Measurements from ENCODE around the gene DLAT. TPM values are rescaled to one million over a fixed set of nuclear protein-coding genes. Genes with fewer than 3 reads are reported as not detected.

Gene DLAT
- total RNA-seq (2012; rRNA removed), result 46.4 and 56.1 TPM in 2 replicates

DNA sequence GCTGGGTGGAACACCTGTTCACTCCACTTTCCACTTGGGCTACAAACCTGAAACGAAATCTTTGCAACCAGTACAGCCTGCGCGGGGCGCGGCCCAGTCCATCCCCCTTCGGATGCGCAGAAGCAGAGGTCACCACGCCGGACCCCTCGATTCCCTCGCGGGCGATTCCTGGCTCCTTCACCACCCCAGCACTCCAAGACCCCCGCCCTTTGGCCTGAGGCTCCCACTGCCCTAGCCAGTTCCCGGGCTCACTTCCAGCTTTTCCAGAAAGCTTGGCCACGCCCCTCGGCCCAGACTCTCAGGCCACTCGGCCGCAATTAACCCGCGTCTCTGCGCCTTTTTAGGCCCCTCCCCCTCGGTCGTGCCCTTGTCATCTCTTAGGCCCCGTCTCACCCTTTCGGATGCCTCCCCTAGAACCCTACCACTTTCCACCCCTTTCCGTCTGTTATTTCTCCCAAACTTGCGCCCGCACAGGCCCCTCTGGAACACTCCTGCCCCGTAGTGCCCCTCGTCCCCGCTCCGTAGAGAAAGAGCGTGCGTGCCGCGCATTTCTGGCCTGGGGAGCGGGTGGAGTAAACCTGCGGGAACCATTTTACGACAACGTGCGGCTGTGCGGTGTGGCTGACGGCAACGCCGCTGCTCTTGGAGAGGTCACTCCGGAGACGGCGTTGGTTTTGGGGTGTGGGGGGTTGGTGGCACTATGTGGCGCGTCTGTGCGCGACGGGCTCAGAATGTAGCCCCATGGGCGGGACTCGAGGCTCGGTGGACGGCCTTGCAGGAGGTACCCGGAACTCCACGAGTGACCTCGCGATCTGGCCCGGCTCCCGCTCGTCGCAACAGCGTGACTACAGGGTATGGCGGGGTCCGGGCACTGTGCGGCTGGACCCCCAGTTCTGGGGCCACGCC is at the start of gene DLAT:
Gene DLAT (plus strand): TSS at position 636 of the 906 bp plus-strand sequence. CDS start 65 bp downstream, at position 701.
- Histone ChIP-seq H3K9me3 (replicated peaks; ENCODE audit: low read length) (no peaks in the 10 kb centered on the region), H3K36me3 (ENCODE audit: insufficient read depth, low read length) (peaks cover 38% of the 10 kb centered on the region), H3K4me1 (ENCODE audit: control insufficient read depth, insufficient read depth, low read length) (peaks cover 7% of the 10 kb centered on the region)

DNA sequence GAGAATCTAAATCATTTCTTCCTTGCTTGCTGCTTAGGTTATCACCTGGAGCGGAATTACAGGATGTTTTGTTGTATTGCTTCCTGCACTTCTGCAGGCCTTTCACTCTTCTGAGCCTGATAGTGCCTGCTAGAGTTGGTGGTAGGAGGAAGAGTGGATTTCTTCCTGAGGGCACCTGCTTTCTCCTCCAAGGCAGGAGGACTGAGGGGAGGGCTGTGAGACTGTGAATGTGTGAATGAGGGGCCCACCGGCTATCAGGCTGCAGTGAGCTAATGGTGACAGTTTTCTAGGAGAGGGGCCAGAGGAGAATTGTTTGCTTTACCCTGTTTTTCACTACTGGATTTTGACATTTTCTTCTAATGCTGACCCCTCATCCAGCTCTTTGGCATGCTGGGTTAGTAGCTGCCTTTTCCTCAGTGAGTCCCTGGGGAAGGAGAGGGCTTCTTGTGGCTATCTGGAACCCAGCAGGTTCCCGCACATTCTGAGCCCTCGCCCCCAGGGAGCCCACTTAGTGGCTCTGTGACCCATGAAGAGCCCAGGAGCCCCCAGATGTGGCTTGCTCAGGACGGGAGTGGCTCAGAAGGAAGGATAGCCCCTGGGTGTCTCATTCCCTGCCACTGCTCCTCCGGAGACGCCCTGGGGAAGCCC is 49.0 kb upstream of the DLAT start:
- Histone ChIP-seq H3K27me3 (ENCODE audit: control insufficient read depth, insufficient read depth, low read length) (no peaks in the 10 kb centered on the region), H3K9ac (ENCODE audit: low read depth, low read length) (peak overlapping the region; percentile 91), H3K4me2 (ENCODE audit: low read length) (peak overlapping the region; percentile 95), H3K36me3 (ENCODE audit: insufficient read depth, low read length) (peaks cover 19% of the 10 kb centered on the region), H3K9me3 (replicated peaks; ENCODE audit: low read length) (no peaks in the 10 kb centered on the region), H3K4me1 (ENCODE audit: control insufficient read depth, insufficient read depth, low read length) (peaks cover 33% of the 10 kb centered on the region), H3K4me3 (ENCODE audit: low read length) (peak overlapping the region; percentile 84)

More for the DNA sequence above, at the start of gene DLAT:
- H3K4me2 ChIP-seq (ENCODE audit: low read length), result peak within 1 kb of the TSS; percentile 94
- H3K4me3 ChIP-seq (ENCODE audit: low read length), result peak within 1 kb of the TSS; percentile 92
- no peaks in the 10 kb centered on the region for H3K27me3 ChIP-seq (ENCODE audit: control insufficient read depth, insufficient read depth, low read length)
- H3K9ac ChIP-seq (ENCODE audit: low read depth, low read length), result peak within 1 kb of the TSS; percentile 94

DNA sequence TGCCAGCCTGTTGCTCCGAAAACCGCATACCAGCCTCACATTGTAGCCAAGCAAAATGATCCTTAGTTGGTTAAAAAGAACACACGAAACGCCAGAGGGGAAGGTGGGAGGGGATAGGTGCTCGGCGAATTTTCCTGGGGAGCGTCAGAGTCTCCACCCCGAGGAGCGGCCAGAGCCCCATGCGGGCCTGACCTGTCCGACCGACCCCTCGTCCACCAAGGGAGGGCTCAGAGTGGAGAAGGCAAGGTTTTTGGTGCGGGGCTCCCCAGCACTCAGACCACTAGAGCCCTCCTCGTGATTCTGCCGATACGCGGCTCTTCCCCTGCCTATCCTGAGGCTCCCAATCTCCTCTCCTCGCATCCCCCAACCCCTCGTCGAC is 48.5 kb upstream of the DLAT start:
- H3K36me3 ChIP-seq (ENCODE audit: insufficient read depth, low read length), result peaks cover 22% of the 10 kb centered on the region
- H3K4me1 ChIP-seq (ENCODE audit: control insufficient read depth, insufficient read depth, low read length), result peaks cover 33% of the 10 kb centered on the region
- H3K4me3 ChIP-seq (ENCODE audit: low read length), result peak overlapping the region; percentile 84
- peak overlapping the region; percentile 91 for H3K9ac ChIP-seq (ENCODE audit: low read depth, low read length)
- H3K4me2 ChIP-seq (ENCODE audit: low read length), result peak overlapping the region; percentile 95
- no peaks in the 10 kb centered on the region for H3K27me3 ChIP-seq (ENCODE audit: control insufficient read depth, insufficient read depth, low read length)
- H3K9me3 ChIP-seq (replicated peaks; ENCODE audit: low read length), result no peaks in the 10 kb centered on the region

DNA sequence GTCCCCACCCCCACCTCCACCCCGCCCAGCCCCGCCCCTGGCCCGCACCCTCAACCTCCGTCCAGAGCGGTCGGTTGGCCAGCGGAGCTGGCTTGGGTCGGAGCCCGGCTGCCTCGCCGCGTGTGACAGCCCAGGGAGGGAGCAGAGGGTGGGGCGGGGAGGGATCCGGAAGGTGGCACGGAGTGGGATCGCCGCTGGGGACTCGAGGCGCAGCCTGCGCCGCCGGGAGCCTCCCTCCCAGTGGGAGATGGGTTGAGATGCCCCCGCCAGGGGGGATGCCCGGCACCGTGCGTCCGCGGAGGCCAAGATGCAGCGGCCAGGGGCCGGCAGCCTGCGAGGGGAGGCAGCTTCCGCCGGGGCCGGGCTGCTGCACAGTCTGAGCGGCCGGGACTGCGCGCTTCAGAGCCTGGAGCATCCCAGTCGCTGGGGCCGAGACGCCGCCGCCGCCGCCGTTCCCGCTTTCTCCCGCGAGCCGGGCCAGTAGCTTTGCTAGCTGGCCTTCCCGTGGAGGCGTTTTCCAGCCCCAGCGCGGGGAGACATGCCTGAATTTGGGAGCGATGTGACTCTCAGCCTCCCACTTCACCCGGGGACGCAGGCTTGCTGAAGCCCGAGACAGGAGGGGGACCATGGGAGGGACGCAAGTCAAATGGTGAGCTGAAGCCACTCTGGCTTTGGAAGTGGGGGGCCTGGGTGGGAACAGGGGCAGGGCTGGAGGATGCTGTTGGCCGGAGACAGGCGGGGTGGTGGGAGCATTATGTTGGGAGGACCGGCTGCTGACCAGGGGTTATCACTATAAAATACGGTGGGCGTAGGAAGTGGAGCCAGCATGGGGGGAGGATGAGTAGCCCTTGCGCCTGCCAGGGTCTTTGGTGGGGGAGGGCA is 47.8 kb upstream of the DLAT start:
- Histone ChIP-seq H3K4me2 (ENCODE audit: low read length) (peak overlapping the region; percentile 95), H3K9ac (ENCODE audit: low read depth, low read length) (peak overlapping the region; percentile 91), H3K4me1 (ENCODE audit: control insufficient read depth, insufficient read depth, low read length) (peaks cover 33% of the 10 kb centered on the region), H3K36me3 (ENCODE audit: insufficient read depth, low read length) (peaks cover 22% of the 10 kb centered on the region), H3K4me3 (ENCODE audit: low read length) (peak overlapping the region; percentile 84), H3K27me3 (ENCODE audit: control insufficient read depth, insufficient read depth, low read length) (no peaks in the 10 kb centered on the region), H3K9me3 (replicated peaks; ENCODE audit: low read length) (no peaks in the 10 kb centered on the region)

DNA sequence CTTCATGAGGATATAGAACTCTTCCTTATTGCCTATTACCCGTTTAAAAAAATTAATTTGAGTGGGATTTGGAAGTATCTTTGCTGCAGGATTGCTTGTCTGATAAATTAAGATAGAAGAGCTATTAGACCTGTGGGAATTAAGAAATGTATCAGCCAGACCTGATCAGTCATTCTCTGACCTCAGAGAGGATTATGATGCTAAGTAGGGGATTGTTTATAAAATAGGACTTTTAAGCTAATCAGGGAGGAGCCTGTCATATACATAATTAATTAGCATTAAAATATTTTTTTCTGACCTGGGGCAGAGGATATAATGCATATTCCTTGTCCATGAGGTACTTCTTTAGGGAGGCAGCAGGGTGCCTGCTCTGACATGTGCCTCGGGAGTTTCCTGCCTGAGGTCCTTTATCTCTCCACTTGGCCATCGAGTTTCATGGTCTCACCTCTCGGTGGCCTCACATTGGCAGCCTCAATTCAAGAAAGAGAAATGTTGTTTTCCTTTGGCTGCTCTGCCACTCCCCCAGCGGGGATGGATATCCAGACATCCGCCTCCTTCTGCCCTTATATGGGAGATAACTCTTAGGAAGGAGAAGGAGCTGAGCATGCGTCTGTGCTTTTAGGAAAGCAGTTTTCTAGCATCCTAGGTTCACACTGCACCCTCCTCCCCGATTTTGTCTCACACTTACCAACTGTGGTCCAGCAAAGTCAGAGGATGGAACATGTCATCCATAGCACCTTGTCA is 47.0 kb upstream of the DLAT start:
- Histone ChIP-seq H3K4me1 (ENCODE audit: control insufficient read depth, insufficient read depth, low read length) (peaks cover 33% of the 10 kb centered on the region), H3K9ac (ENCODE audit: low read depth, low read length) (peak overlapping the region; percentile 91), H3K36me3 (ENCODE audit: insufficient read depth, low read length) (peaks cover 28% of the 10 kb centered on the region), H3K4me2 (ENCODE audit: low read length) (peak overlapping the region; percentile 95), H3K9me3 (replicated peaks; ENCODE audit: low read length) (no peaks in the 10 kb centered on the region), H3K4me3 (ENCODE audit: low read length) (peak overlapping the region; percentile 84), H3K27me3 (ENCODE audit: control insufficient read depth, insufficient read depth, low read length) (no peaks in the 10 kb centered on the region)

DNA sequence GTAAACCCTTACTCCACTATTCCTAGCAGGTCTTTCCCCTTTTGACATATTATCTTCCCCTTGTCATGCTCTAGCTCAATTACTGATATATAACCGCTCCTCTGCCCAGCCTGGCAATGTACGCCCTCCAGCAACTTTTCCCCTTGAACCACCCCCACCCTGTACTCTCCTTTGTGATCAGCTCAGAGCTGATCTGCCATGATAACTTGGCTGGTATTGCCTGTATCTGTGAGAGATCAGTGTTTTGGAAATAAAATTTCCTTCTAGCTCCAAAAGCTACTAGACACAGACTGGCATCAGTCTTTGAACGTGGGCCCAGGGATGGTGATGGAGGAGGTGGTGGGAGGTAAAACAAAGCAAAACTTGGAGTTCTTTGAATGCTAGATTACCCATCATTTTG is 45.1 kb upstream of the DLAT start:
- Histone ChIP-seq H3K36me3 (ENCODE audit: insufficient read depth, low read length) (peaks cover 42% of the 10 kb centered on the region), H3K4me3 (ENCODE audit: low read length) (no peak overlapping the region), H3K27me3 (ENCODE audit: control insufficient read depth, insufficient read depth, low read length) (no peaks in the 10 kb centered on the region), H3K9me3 (replicated peaks; ENCODE audit: low read length) (no peaks in the 10 kb centered on the region), H3K9ac (ENCODE audit: low read depth, low read length) (no peak overlapping the region), H3K4me1 (ENCODE audit: control insufficient read depth, insufficient read depth, low read length) (peaks cover 26% of the 10 kb centered on the region), H3K4me2 (ENCODE audit: low read length) (no peak overlapping the region)

DNA sequence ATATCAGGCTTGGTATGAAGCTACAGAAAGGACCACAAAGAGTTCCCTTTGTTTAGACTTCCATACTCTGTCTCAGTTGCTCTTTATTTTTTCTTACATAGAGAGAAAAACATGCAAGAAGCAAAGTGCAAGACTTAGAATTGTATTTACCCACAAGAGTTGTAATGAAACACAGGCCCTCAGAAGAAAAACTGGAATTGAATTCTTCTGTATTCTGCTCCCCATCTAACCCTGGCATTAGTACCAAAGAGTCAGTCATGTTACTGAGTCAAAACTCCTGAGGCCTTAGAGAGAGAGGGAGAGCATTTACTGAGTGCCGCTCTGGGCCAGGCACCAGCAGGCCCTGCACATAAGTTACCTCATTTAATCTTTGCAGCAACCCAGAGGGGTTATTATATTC is 43.9 kb upstream of the DLAT start:
- peaks cover 17% of the 10 kb centered on the region for H3K4me1 ChIP-seq (ENCODE audit: control insufficient read depth, insufficient read depth, low read length)
- no peak overlapping the region for H3K4me3 ChIP-seq (ENCODE audit: low read length)
- no peaks in the 10 kb centered on the region for H3K27me3 ChIP-seq (ENCODE audit: control insufficient read depth, insufficient read depth, low read length)
- no peak overlapping the region for H3K4me2 ChIP-seq (ENCODE audit: low read length)
- no peak overlapping the region for H3K9ac ChIP-seq (ENCODE audit: low read depth, low read length)
- no peaks in the 10 kb centered on the region for H3K9me3 ChIP-seq (replicated peaks; ENCODE audit: low read length)
- peaks cover 52% of the 10 kb centered on the region for H3K36me3 ChIP-seq (ENCODE audit: insufficient read depth, low read length)

DNA sequence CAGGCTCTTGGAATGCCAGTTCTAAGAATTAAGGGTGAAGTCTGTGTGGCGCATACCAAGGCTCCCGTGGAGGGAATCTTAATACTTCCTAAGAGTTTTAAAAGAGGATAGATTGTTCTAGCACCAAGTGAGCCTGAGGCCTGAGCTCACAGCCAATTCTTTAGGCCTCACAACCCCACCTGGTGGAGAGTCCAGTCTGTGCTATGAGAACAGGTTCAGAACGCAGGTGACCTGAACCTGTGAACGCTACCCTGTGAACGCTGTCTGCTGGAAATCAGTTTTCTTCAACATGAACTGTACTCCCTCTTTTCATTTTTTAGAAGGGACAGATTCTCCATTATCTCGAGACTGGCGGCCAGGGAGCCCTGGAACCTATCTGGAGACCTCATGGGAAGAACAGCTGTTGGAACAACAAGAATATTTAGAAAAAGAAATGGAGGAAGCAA is 43.2 kb upstream of the DLAT start:
- Histone ChIP-seq H3K4me1 (ENCODE audit: control insufficient read depth, insufficient read depth, low read length) (peaks cover 10% of the 10 kb centered on the region), H3K9ac (ENCODE audit: low read depth, low read length) (no peak overlapping the region), H3K36me3 (ENCODE audit: insufficient read depth, low read length) (peaks cover 58% of the 10 kb centered on the region), H3K27me3 (ENCODE audit: control insufficient read depth, insufficient read depth, low read length) (no peaks in the 10 kb centered on the region), H3K4me3 (ENCODE audit: low read length) (no peak overlapping the region), H3K9me3 (replicated peaks; ENCODE audit: low read length) (no peaks in the 10 kb centered on the region), H3K4me2 (ENCODE audit: low read length) (no peak overlapping the region)

DNA sequence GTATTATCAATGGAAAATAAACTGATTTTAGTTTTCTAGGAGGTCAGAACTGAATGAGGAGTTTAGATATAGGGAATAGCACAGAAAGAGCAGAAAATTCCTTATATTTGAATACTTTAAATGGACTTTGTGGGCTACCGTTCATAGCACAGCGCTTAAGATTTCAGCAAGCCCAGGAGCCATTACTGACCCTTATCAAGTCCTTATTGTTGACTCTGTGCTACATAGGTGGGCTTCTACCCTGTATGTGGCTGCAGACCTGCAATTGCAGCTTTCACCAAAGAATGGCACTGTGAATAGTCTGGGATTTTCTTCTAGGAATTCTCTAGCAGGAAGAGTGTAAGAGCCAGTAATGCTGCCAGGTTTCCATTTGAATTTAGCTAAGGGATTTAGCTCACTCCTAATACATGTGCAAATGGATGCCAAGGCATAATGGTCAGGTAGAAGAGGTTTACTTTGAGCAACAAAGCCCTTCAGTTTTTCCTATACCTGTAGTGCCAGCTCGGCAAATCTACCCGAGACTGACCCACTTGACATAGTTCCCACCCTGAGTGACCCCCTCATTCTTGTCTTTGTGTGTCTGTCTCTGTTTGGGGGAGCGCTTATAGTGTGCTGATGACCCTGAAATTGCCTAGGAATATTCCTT is 42.5 kb upstream of the DLAT start:
- peaks cover 60% of the 10 kb centered on the region for H3K36me3 ChIP-seq (ENCODE audit: insufficient read depth, low read length)
- H3K9ac ChIP-seq (ENCODE audit: low read depth, low read length), result no peak overlapping the region
- H3K27me3 ChIP-seq (ENCODE audit: control insufficient read depth, insufficient read depth, low read length), result no peaks in the 10 kb centered on the region
- no peak overlapping the region for H3K4me2 ChIP-seq (ENCODE audit: low read length)
- H3K4me3 ChIP-seq (ENCODE audit: low read length), result no peak overlapping the region
- H3K4me1 ChIP-seq (ENCODE audit: control insufficient read depth, insufficient read depth, low read length), result peaks cover 10% of the 10 kb centered on the region
- no peaks in the 10 kb centered on the region for H3K9me3 ChIP-seq (replicated peaks; ENCODE audit: low read length)

DNA sequence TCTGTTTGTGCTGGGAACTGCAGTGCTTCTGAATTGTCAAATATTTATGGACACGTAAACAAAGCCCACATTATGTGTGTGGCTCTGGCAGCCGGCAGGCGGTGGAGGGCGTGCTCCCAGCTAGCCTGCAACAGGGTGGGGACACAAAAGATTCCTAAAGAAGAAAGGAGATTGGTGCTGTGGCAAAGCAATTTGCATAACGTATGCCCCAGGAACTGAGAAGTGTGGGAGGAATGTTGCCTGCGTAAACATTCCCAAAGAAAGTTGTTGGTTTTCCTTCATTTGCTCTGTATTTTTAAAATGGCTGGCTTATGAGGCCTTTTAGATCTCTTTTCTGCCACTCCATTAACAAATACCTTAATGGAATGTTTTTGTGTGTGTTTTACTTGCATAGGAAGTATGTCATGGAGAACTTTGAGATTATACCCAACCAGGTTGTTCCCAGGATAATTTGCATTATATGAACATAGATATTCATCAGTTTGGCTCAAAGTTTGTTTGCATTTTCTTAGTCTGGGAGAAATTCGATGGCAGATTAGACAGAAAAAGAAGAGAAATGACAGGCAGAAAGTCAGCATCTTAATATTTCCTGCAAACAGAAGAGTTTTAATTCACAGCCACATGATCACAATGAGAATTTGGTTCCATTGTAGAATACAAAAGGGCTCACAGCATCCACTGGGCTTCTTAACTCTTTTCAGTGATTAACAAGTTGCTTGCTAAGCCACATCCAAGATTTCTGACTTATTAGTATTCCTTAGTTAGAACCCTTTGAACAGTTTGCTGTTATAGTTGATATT is 41.8 kb upstream of the DLAT start:
- Histone ChIP-seq H3K4me1 (ENCODE audit: control insufficient read depth, insufficient read depth, low read length) (peaks cover 10% of the 10 kb centered on the region), H3K9ac (ENCODE audit: low read depth, low read length) (no peak overlapping the region), H3K4me2 (ENCODE audit: low read length) (no peak overlapping the region), H3K36me3 (ENCODE audit: insufficient read depth, low read length) (peaks cover 60% of the 10 kb centered on the region), H3K9me3 (replicated peaks; ENCODE audit: low read length) (no peaks in the 10 kb centered on the region), H3K27me3 (ENCODE audit: control insufficient read depth, insufficient read depth, low read length) (no peaks in the 10 kb centered on the region), H3K4me3 (ENCODE audit: low read length) (no peak overlapping the region)

Data from skeletal muscle satellite cell (primary cell).